IMR-90 (cell line): ENCODE data around the gene SBF2. TPM values are rescaled to one million over a fixed set of nuclear protein-coding genes. Genes with fewer than 3 reads are reported as not detected.

Source experiments
- CEBPB ChIP-seq: IDR thresholded peaks from 2 replicates; pipeline ENCODE4 v1.6.1; 2012; ENCODE audit warnings: low read depth, low read length, improper control_type of control experiment
- CTCF ChIP-seq: conservative IDR thresholded peaks from 2 replicates; pipeline ENCODE4 v1.5.1; 2012; ENCODE audit warnings: mild to moderate bottlenecking, low read depth, low read length, improper control_type of control experiment
- MAFK ChIP-seq: IDR thresholded peaks from 2 replicates; pipeline ENCODE4 v1.6.1; 2012; ENCODE audit warnings: low read depth, low read length, improper control_type of control experiment
- MXI1 ChIP-seq: IDR thresholded peaks from 2 replicates; pipeline ENCODE4 v1.6.1; 2012; ENCODE audit warnings: low read depth, mild to moderate bottlenecking, low read length, moderate library complexity, borderline replicate concordance
- USF2 ChIP-seq: fragments of 150-350 bp; IDR thresholded peaks from 2 replicates; pipeline ENCODE4 v1.6.1; 2017; ENCODE audit warnings: mild to moderate bottlenecking, antibody characterized with exemption, low read length, low read depth
- polyA plus RNA-seq, 3 experiments: library from polyadenylated mRNA; depleted of rRNA; stranded (reverse); fragments of >200 nt; gene quantifications; 2 replicates each; pipeline ENCODE4 v1.2.3, GENCODE V29; 2012; ENCODE audit warnings: low replicate concordance in 1 of 3
- total RNA-seq: library from RNA; depleted of rRNA; stranded (reverse); fragments of >200 nt; gene quantifications from 2 replicates; pipeline ENCODE4 v1.2.3, GENCODE V29; 2012

The SBF2 gene
- total and polyA plus RNA-seq, 2 of the 4 experiments (the other 2 are of a cell fraction) = 23.8 to 51.8 TPM

GRCh38 chr11:10322401-10322800 lies 28.4 kb upstream of the SBF2 start (continued):
- TF ChIP-seq CTCF = no peak
- no peak for TF ChIP-seq MXI1
- TF ChIP-seq CEBPB = no peak
- no peak for TF ChIP-seq USF2
- TF ChIP-seq MAFK = no peak
